AG04450 (cell line): ENCODE data around the gene MSS51. TPM values are rescaled to one million over a fixed set of nuclear protein-coding genes. Genes with fewer than 3 reads are reported as not detected.
A peak's percentile ranks its signal among the peaks of the same experiment; 100 is the strongest.

Experiments used
- CTCF ChIA-PET: fragments of 300-600, 350-600 bp; formaldehyde crosslinking; extraction: SDS; loops from one replicate; lab custom pipeline; 2022; ENCODE audit warnings: antibody characterized with exemption, inconsistent platforms; lab: Charles Lee
- POLR2A ChIA-PET: fragments of 350-600 bp; formaldehyde crosslinking; extraction: SDS; loops from one replicate; lab custom pipeline; 2021; ENCODE audit warnings: antibody characterized with exemption, inconsistent platforms; lab: Yijun Ruan, JAX
- DNase-seq: peaks from one replicate; pipeline ENCODE4 v3.0.0-alpha.2; 2011; ENCODE audit warnings: low read depth, low spot score
- H3K27ac ChIP-seq: one replicate; pipeline ENCODE4 v1.5.1; 2012; ENCODE audit warnings: low read depth, low read length, control low read depth
- H3K27me3 ChIP-seq: one replicate; pipeline ENCODE4 v1.6.0; 2012; ENCODE audit warnings: low read length; ENCODE audit not compliant: control insufficient read depth, insufficient read depth
- H3K4me3 ChIP-seq: 2 replicates; pipeline ENCODE4 v1.5.1; 2011; ENCODE audit warnings: mild to moderate bottlenecking, low read depth, low read length, control low read depth
- H3K9me3 ChIP-seq: 2 replicates; pipeline ENCODE4 v1.5.1; 2012; ENCODE audit warnings: low read length; ENCODE audit not compliant: control insufficient read depth, insufficient read depth
- polyA plus RNA-seq: library from polyadenylated mRNA; depleted of rRNA; stranded (reverse); fragments of >200 nt; gene quantifications from 2 replicates; pipeline ENCODE4 v1.2.3, GENCODE V29; 2011
- TF ChIP-seq, protein P1 (sequence below): IDR thresholded peaks from 2 replicates; pipeline ENCODE4 v1.5.1; 2011; ENCODE audit warnings: low read depth, low read length, control low read depth, inconsistent platforms

MSS51 gene
- polyA plus RNA-seq, 1 experiment, result 1.4 TPM

DNA sequence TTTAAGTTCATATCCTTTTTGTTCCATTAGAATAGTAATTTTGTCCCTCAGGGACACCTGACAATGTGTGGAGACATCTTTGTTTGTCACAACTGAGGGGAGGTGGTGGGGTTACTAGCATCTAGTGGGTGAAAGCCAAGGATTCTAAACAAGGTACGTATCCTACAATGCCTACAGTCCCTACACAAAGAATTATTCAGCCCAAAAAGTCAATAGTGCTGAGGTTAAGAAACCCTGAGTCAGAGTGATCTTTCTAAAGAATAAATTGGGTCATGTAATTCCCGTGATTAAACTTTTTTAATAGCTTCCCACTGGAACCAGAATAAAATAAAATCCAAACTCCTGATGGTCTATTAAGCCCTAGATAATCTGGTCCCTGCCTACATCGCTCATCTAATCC, 16.8 kb downstream of the MSS51 start:
- CTCF ChIA-PET, result no interaction called here
- no peak overlapping the region for H3K4me3 ChIP-seq
- POLR2A ChIA-PET, result interaction anchor here (1.2 kb wide), 1 partner anchor 80 kb away, joined by 4 read pairs; no protein-coding TSS in a partner anchor
- no peak overlapping the region for H3K27ac ChIP-seq
- H3K27me3 ChIP-seq, result no peaks in the 10 kb centered on the region
- peaks cover 3% of the 10 kb centered on the region; the same call in 1 of the 2 replicates for H3K9me3 ChIP-seq
- TF ChIP-seq, protein P1, sequence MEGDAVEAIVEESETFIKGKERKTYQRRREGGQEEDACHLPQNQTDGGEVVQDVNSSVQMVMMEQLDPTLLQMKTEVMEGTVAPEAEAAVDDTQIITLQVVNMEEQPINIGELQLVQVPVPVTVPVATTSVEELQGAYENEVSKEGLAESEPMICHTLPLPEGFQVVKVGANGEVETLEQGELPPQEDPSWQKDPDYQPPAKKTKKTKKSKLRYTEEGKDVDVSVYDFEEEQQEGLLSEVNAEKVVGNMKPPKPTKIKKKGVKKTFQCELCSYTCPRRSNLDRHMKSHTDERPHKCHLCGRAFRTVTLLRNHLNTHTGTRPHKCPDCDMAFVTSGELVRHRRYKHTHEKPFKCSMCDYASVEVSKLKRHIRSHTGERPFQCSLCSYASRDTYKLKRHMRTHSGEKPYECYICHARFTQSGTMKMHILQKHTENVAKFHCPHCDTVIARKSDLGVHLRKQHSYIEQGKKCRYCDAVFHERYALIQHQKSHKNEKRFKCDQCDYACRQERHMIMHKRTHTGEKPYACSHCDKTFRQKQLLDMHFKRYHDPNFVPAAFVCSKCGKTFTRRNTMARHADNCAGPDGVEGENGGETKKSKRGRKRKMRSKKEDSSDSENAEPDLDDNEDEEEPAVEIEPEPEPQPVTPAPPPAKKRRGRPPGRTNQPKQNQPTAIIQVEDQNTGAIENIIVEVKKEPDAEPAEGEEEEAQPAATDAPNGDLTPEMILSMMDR, result no peak
- DNase-seq, result no peak

DNA sequence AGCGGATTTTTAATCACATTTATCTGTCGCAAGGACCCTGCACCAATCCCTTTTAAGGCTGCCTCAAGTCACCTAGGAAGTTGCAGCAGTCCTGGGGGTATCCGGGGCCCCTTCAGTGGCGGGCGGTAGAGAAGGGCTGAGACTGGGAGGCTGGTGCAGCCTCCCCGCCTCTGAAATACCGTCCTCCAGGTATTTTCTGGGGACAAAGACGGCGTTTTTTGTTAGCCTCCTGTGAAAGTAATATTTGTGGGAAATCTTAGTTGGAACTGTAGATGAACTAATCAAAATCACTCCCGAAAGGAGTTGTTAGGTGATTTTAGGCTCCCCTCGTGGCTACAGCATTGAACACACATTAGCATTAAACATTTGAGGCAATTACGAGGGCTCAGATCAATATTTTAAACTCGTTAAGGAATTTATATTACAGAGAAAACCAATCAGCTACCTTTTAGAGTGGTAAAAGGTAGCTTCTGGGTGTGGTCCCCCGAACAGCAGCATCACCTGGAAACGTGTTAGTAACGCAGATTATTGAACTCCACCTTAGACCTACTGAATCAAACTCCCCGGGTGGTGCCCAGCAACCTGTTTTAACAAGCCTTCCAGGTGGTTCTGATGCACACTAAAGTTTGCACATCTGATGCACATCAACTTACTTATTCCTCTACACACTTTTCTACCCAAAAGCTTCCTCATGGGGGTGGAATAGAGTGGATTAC, 19.0 kb downstream of the MSS51 start:
- H3K27ac ChIP-seq, result no peak overlapping the region
- POLR2A ChIA-PET, result interaction anchor here (1.0 kb wide), 1 partner anchor 168 kb away, joined by 3 read pairs; no protein-coding TSS in a partner anchor
- peak overlapping the region; percentile 80 for H3K4me3 ChIP-seq
- H3K9me3 ChIP-seq, result peaks cover 3% of the 10 kb centered on the region; the same call in 1 of the 2 replicates
- TF ChIP-seq, protein P1, result no peak; the same call in 1 of the 2 replicates
- no peaks in the 10 kb centered on the region for H3K27me3 ChIP-seq
- CTCF ChIA-PET, result interaction anchor here (0.7 kb wide), 1 partner anchor 1812 kb away, joined by 3 read pairs; no protein-coding TSS in a partner anchor
- no peak for DNase-seq

DNA sequence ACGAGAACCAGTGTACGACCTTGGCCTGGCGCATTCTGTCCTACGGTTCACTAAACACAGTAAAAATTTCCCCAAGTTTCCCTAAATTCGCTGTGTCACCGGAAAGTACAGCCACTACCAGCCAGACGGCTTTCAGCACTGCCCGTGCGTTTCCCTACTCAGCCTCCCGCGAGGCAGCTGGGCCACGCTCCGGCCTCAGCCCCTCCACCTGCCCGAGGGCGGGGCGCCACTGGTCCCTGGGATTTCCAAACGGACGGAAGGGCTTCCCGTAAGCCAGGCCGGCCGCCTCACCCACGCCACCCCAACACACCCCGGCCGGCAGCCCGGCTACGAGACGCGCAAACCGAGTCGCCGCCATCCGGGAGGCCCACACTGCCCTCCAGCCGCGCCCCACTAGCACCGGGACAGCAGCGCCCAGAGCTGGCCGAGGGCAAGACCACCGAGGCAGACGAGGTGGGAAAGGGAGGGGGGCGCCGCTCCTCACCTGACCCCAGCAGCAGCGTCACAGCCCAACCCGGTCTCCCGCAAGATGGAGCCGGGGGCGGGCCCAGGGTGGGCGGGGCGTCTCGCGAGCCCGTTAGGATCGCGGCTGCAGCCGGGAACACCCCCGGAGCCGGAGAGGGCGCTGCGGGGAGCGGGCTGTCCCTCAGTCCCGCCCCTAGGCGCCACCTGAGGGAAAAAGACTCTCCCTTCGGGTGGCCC, 19.7 kb downstream of the MSS51 start, which contains the start of gene ANXA7:
Gene ANXA7, minus strand, starts transcription at position 531 of the 702 bp plus-strand sequence. CDS start 13,202 bp downstream, outside the sequence.
- Histone ChIP-seq H3K27me3 (no peaks in the 10 kb centered on the region), H3K4me3 (peak within 1 kb of the TSS; percentile 80), H3K27ac (peak within 1 kb of the TSS; percentile 94), H3K9me3 (peaks cover 3% of the 10 kb centered on the region; the same call in 1 of the 2 replicates)
- DNase-seq, result peak; percentile 32
- TF ChIP-seq, protein P1, result peak; percentile 29
- ChIA-PET CTCF (no interaction called here), POLR2A (interaction anchor here (0.9 to 1.5 kb wide), 3 partner anchors 15 to 167 kb away, joined by 3 to 14 read pairs (median 3); no protein-coding TSS in a partner anchor)

DNA sequence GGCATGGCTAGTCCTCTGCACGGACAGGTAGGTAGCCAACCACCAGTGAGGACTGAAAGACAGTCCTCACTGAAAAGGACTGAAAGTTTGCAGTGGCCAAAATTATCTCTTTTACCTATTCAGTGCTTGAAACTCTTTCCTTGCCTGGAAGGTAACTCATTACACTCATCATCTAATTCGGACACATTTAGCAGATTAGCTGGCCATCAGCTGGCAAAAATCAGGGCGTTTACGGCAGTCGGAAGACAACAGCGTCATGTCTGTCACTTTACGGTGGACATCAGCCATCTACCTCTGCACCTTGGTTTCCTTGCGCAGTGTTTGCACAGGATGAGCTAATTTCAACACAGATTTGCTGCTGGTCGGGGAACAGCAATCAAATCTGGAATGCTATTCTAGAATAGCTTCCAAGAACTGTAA, 20.2 kb downstream of the MSS51 start:
- TF ChIP-seq, protein P1, result no peak
- ChIA-PET CTCF (no interaction called here), POLR2A (interaction anchor here (0.9 to 1.5 kb wide), 3 partner anchors 15 to 167 kb away, joined by 3 to 14 read pairs (median 3); no protein-coding TSS in a partner anchor)
- H3K9me3 ChIP-seq, result peaks cover 3% of the 10 kb centered on the region; the same call in 1 of the 2 replicates
- H3K27ac ChIP-seq, result peak overlapping the region; percentile 94
- no peak for DNase-seq
- H3K4me3 ChIP-seq, result peak overlapping the region; percentile 80
- no peaks in the 10 kb centered on the region for H3K27me3 ChIP-seq
